OCI-LY3 (cell line): ENCODE results near the gene CHRM4.

Experiments used
- H2AFZ ChIP-seq: fragments of 200-600, 300-600 bp; shearing (Covaris generic); 2 replicates; pipeline ENCODE4 v1.6.0; 2014; ENCODE audit warnings: antibody characterized with exemption, low read depth, low read length
- H3K27ac ChIP-seq: fragments of 200-600, 300-600 bp; sonication (generic); 2 replicates; pipeline ENCODE4 v1.5.1; 2014; ENCODE audit warnings: mild to moderate bottlenecking, low read length, moderate library complexity, mixed read lengths
- H3K27me3 ChIP-seq: fragments of 200-600, 300-600 bp; sonication (generic); 2 replicates; pipeline ENCODE4 v1.6.1; 2014; ENCODE audit warnings: low read depth, low read length, mixed read lengths
- H3K36me3 ChIP-seq: fragments of 200-600, 300-600 bp; sonication (generic); replicated peaks from 2 replicates; pipeline ENCODE3; 2014; ENCODE audit warnings: low read depth, low read length, mixed read lengths
- H3K4me1 ChIP-seq: fragments of 300-600, 200-600 bp; sonication (generic); 2 replicates; pipeline ENCODE4 v1.6.1; 2014; ENCODE audit warnings: low read length, mixed read lengths
- H3K4me2 ChIP-seq: fragments of 200-600, 300-600 bp; sonication (generic); 2 replicates; pipeline ENCODE4 v1.6.1; 2014; ENCODE audit warnings: low read length, mixed read lengths
- H3K4me3 ChIP-seq: fragments of 300-600, 200-600 bp; sonication (generic); 2 replicates; pipeline ENCODE4 v1.5.1; 2014; ENCODE audit warnings: antibody characterized with exemption, mild to moderate bottlenecking, low read length, moderate library complexity
- H3K79me2 ChIP-seq: fragments of 300-600, 200-600 bp; shearing (Covaris generic); 2 replicates; pipeline ENCODE4 v1.6.1; 2014; ENCODE audit warnings: mild to moderate bottlenecking, low read length, mixed read lengths
- H3K9ac ChIP-seq: fragments of 300-600, 200-600 bp; shearing (Covaris generic); 2 replicates; pipeline ENCODE4 v1.6.0; 2014; ENCODE audit warnings: mild to moderate bottlenecking, low read length, moderate library complexity
- H3K9me3 ChIP-seq: fragments of 200-600, 300-600 bp; shearing (Covaris generic); 2 replicates; pipeline ENCODE4 v1.6.1; 2014; ENCODE audit warnings: low read length, mixed read lengths; ENCODE audit not compliant: insufficient read depth
- H4K20me1 ChIP-seq: fragments of 200-600, 300-600 bp; sonication (generic); 2 replicates; pipeline ENCODE4 v1.6.1; 2016; ENCODE audit warnings: low read length, mixed read lengths; ENCODE audit not compliant: insufficient read depth
- CTCF ChIP-seq: fragments of 200-600, 300-600 bp; sonication (generic); IDR thresholded peaks from 2 replicates; pipeline ENCODE4 v1.5.1; 2014; ENCODE audit warnings: antibody characterized with exemption, low read length, low read depth
- EZH2phosphoT487 ChIP-seq: fragments of 200-600 bp; shearing (Covaris generic); IDR thresholded peaks from 2 replicates; pipeline ENCODE4 v1.6.1; 2018; ENCODE audit warnings: antibody characterized with exemption, mixed run types, low read depth

The CHRM4 gene

GRCh38 chr11:46383974-46384701 is 7.4 kb downstream of the CHRM4 start:
- Histone ChIP-seq H3K27ac (no peak overlapping the region), H3K9ac (no peak overlapping the region), H4K20me1 (no peaks in the 10 kb centered on the region), H3K36me3 (no peaks in the 10 kb centered on the region), H3K79me2 (no peaks in the 10 kb centered on the region), H2AFZ (no peak overlapping the region), H3K4me2 (no peak overlapping the region), H3K9me3 (no peaks in the 10 kb centered on the region), H3K4me3 (no peak overlapping the region), H3K27me3 (peaks cover 13% of the 10 kb centered on the region), H3K4me1 (peaks cover 3% of the 10 kb centered on the region; the same call in 1 of the 2 replicates)
- TF ChIP-seq CTCF = no peak
- TF ChIP-seq EZH2phosphoT487 = no peak

GRCh38 chr11:46383404-46383758 is 8.2 kb downstream of the CHRM4 start:
- Histone ChIP-seq H3K4me2 (no peak overlapping the region), H3K79me2 (no peaks in the 10 kb centered on the region), H3K36me3 (no peaks in the 10 kb centered on the region), H3K9me3 (no peaks in the 10 kb centered on the region), H3K27me3 (peaks cover 5% of the 10 kb centered on the region), H3K4me1 (peaks cover 3% of the 10 kb centered on the region; the same call in 1 of the 2 replicates), H4K20me1 (no peaks in the 10 kb centered on the region), H3K9ac (no peak overlapping the region), H3K4me3 (no peak overlapping the region), H3K27ac (no peak overlapping the region), H2AFZ (no peak overlapping the region)
- no peak for TF ChIP-seq CTCF
- TF ChIP-seq EZH2phosphoT487 = no peak

- TF ChIP-seq EZH2phosphoT487 (no peak), CTCF (peak; percentile 60)
- H3K4me3 ChIP-seq = peak overlapping the region; percentile 88; the same call in 1 of the 2 replicates
- no peak overlapping the region for H2AFZ ChIP-seq
- H3K36me3 ChIP-seq = no peaks in the 10 kb centered on the region
- no peak overlapping the region for H3K9ac ChIP-seq
- no peak overlapping the region for H3K27ac ChIP-seq
- peak overlapping the region; percentile 89; the same call in 1 of the 2 replicates for H3K4me2 ChIP-seq
- no peaks in the 10 kb centered on the region for H3K9me3 ChIP-seq
- no peaks in the 10 kb centered on the region for H4K20me1 ChIP-seq
- peaks cover 3% of the 10 kb centered on the region; the same call in 1 of the 2 replicates for H3K4me1 ChIP-seq
- no peaks in the 10 kb centered on the region for H3K79me2 ChIP-seq
- H3K27me3 ChIP-seq = no peaks in the 10 kb centered on the region
Observed at GRCh38 chr11:46382646-46383403, 8.8 kb downstream of the CHRM4 start.

GRCh38 chr11:46381819-46382645 is 9.5 kb downstream of the CHRM4 start:
- Histone ChIP-seq H3K27ac (no peak overlapping the region), H3K4me2 (peak overlapping the region; percentile 89), H3K27me3 (no peaks in the 10 kb centered on the region), H3K36me3 (peaks cover 3% of the 10 kb centered on the region), H3K79me2 (no peaks in the 10 kb centered on the region), H3K9me3 (no peaks in the 10 kb centered on the region), H2AFZ (peak overlapping the region; percentile 20; the same call in 1 of the 2 replicates), H4K20me1 (no peaks in the 10 kb centered on the region), H3K9ac (peak overlapping the region; percentile 64), H3K4me3 (peak overlapping the region; percentile 88), H3K4me1 (peaks cover 3% of the 10 kb centered on the region; the same call in 1 of the 2 replicates)
- TF ChIP-seq CTCF (no peak), EZH2phosphoT487 (no peak)
